MM.1S (cell line): ENCODE data around the gene CAMSAP1.

Experiments used
- DNase-seq: peaks from one replicate; pipeline ENCODE4 v3.0.0-alpha.2; 2015
- H2AFZ ChIP-seq: fragments of 300-600 bp; sonication (generic); 2 replicates; pipeline ENCODE4 v1.6.0; 2016; ENCODE audit warnings: antibody characterized with exemption, low read length
- H3F3A ChIP-seq: fragments of 300-600 bp; sonication (generic); 2 replicates; pipeline ENCODE4 v1.6.1; 2016; ENCODE audit warnings: mild to moderate bottlenecking, antibody characterized with exemption, low read length, moderate library complexity, mixed read lengths; ENCODE audit not compliant: insufficient read depth
- H3K27ac ChIP-seq: fragments of 300-600 bp; sonication (generic); 2 replicates; pipeline ENCODE4 v1.5.1; 2016; ENCODE audit warnings: mild to moderate bottlenecking, low read length
- H3K27me3 ChIP-seq: fragments of 300-600 bp; sonication (generic); replicated peaks from 2 replicates; pipeline ENCODE4 v1.6.0; 2016; ENCODE audit warnings: low read length; ENCODE audit not compliant: insufficient read depth
- H3K36me3 ChIP-seq: fragments of 300-600 bp; sonication (generic); replicated peaks from 2 replicates; pipeline ENCODE4 v1.6.1; 2016; ENCODE audit warnings: mild to moderate bottlenecking, low read length, mixed read lengths; ENCODE audit not compliant: insufficient read depth
- H3K4me1 ChIP-seq: fragments of 300-600 bp; sonication (generic); 2 replicates; pipeline ENCODE4 v1.6.1; 2016; ENCODE audit warnings: low read length, mixed read lengths
- H3K4me2 ChIP-seq: fragments of 300-600 bp; sonication (generic); 2 replicates; pipeline ENCODE4 v1.6.0; 2016; ENCODE audit warnings: low read depth, low read length
- H3K4me3 ChIP-seq: fragments of 300-600 bp; sonication (generic); 2 replicates; pipeline ENCODE4 v1.5.1; 2016; ENCODE audit warnings: low read length, mixed read lengths
- H3K79me2 ChIP-seq: fragments of 300-600 bp; sonication (generic); 2 replicates; pipeline ENCODE4 v1.6.1; 2016; ENCODE audit warnings: mixed run types, low read length, mixed read lengths
- H3K9ac ChIP-seq: fragments of 300-600 bp; sonication (generic); 2 replicates; pipeline ENCODE4 v1.6.1; 2016; ENCODE audit warnings: low read length, mixed read lengths
- H3K9me2 ChIP-seq: fragments of 300-600 bp; sonication (generic); replicated peaks from 2 replicates; pipeline ENCODE4 v1.6.1; 2016; ENCODE audit warnings: mild to moderate bottlenecking, low read length, mixed read lengths; ENCODE audit not compliant: insufficient read depth
- H3K9me3 ChIP-seq: fragments of 300-600 bp; sonication (generic); replicated peaks from 2 replicates; pipeline ENCODE4 v1.6.1; 2016; ENCODE audit warnings: mild to moderate bottlenecking, low read length, mixed read lengths; ENCODE audit not compliant: insufficient read depth
- H4K20me1 ChIP-seq: fragments of 300-600 bp; sonication (generic); 2 replicates; pipeline ENCODE4 v1.6.1; 2016; ENCODE audit warnings: mild to moderate bottlenecking, low read length, moderate library complexity, mixed read lengths; ENCODE audit not compliant: insufficient read depth
- CTCF ChIP-seq: fragments of 300-600 bp; sonication (generic); IDR thresholded peaks from 2 replicates; pipeline ENCODE4 v1.5.1; 2016; ENCODE audit warnings: antibody characterized with exemption, low read length, mixed read lengths
- EZH2 ChIP-seq: fragments of 300-600 bp; sonication (generic); optimal IDR thresholded peaks from 2 replicates; pipeline ENCODE3; 2017; ENCODE audit warnings: low read depth, mild to moderate bottlenecking, antibody characterized with exemption, low read length, mixed read lengths
- EZH2phosphoT487 ChIP-seq: fragments of 300-600 bp; sonication (generic); IDR thresholded peaks from 2 replicates; pipeline ENCODE4 v1.6.1; 2018; ENCODE audit warnings: antibody characterized with exemption, low read length

The CAMSAP1 gene

GRCh38 chr9:135798263-135798585 lies 109.1 kb downstream of the CAMSAP1 start:
- H3F3A ChIP-seq, result no peaks in the 10 kb centered on the region
- H2AFZ ChIP-seq, result no peak overlapping the region
- H3K27ac ChIP-seq, result no peak overlapping the region
- H3K36me3 ChIP-seq, result no peaks in the 10 kb centered on the region
- H3K4me3 ChIP-seq, result no peak overlapping the region
- H3K9me3 ChIP-seq, result no peaks in the 10 kb centered on the region
- no peak for DNase-seq
- no peak overlapping the region for H3K4me2 ChIP-seq
- H4K20me1 ChIP-seq, result no peaks in the 10 kb centered on the region
- TF ChIP-seq CTCF, result no peak
- TF ChIP-seq EZH2, result no peak
- TF ChIP-seq EZH2phosphoT487, result no peak
- H3K4me1 ChIP-seq, result no peaks in the 10 kb centered on the region
- H3K79me2 ChIP-seq, result no peaks in the 10 kb centered on the region
- H3K9ac ChIP-seq, result no peak overlapping the region
- peaks cover 44% of the 10 kb centered on the region for H3K27me3 ChIP-seq
- no peaks in the 10 kb centered on the region for H3K9me2 ChIP-seq

- no peak overlapping the region for H3K4me3 ChIP-seq
- no peaks in the 10 kb centered on the region for H3K79me2 ChIP-seq
- H3K27me3 ChIP-seq, result peaks cover 49% of the 10 kb centered on the region
- H4K20me1 ChIP-seq, result no peaks in the 10 kb centered on the region
- H2AFZ ChIP-seq, result no peak overlapping the region
- H3K9me3 ChIP-seq, result no peaks in the 10 kb centered on the region
- DNase-seq, result no peak
- H3F3A ChIP-seq, result no peaks in the 10 kb centered on the region
- H3K4me2 ChIP-seq, result no peak overlapping the region
- H3K9me2 ChIP-seq, result no peaks in the 10 kb centered on the region
- no peak overlapping the region for H3K9ac ChIP-seq
- TF ChIP-seq EZH2 (no peak), CTCF (peak; percentile 57)
- H3K4me1 ChIP-seq, result no peaks in the 10 kb centered on the region
- H3K36me3 ChIP-seq, result no peaks in the 10 kb centered on the region
- H3K27ac ChIP-seq, result no peak overlapping the region
Measured at GRCh38 chr9:135797507-135798262, 109.7 kb downstream of the CAMSAP1 start.

- no peaks in the 10 kb centered on the region for H3K9me3 ChIP-seq
- H3K4me1 ChIP-seq, result no peaks in the 10 kb centered on the region
- no peaks in the 10 kb centered on the region for H3K36me3 ChIP-seq
- no peak overlapping the region for H3K27ac ChIP-seq
- no peak for DNase-seq
- peaks cover 57% of the 10 kb centered on the region for H3K27me3 ChIP-seq
- no peaks in the 10 kb centered on the region for H3K9me2 ChIP-seq
- no peak overlapping the region for H2AFZ ChIP-seq
- H3F3A ChIP-seq, result no peaks in the 10 kb centered on the region
- H3K9ac ChIP-seq, result no peak overlapping the region
- no peaks in the 10 kb centered on the region for H3K79me2 ChIP-seq
- TF ChIP-seq CTCF (no peak), EZH2phosphoT487 (no peak), EZH2 (no peak)
- no peaks in the 10 kb centered on the region for H4K20me1 ChIP-seq
- H3K4me2 ChIP-seq, result no peak overlapping the region
- H3K4me3 ChIP-seq, result no peak overlapping the region
Measured at GRCh38 chr9:135796784-135797485, 110.4 kb downstream of the CAMSAP1 start.
